Astrocyte (in vitro differentiated cells and primary cell): Measurements from ENCODE around the gene PIK3C2G. TPM values are rescaled to one million over a fixed set of nuclear protein-coding genes. Genes with fewer than 3 reads are reported as not detected.

Source experiments
- DNase-seq: peaks from one replicate; pipeline ENCODE4 v3.0.0-alpha.2; 2010; ENCODE audit warnings: low read depth
- FAIRE-seq: peaks from 2 replicates; lab custom pipeline; 2011; peaks lifted over from hg19 to GRCh38; lab: Jason Lieb, UNC
- H2AFZ ChIP-seq: 2 replicates; pipeline ENCODE4 v1.6.0; 2012; ENCODE audit warnings: low read depth, low read length, inconsistent platforms
- H3K27ac ChIP-seq: 2 replicates; pipeline ENCODE4 v1.5.1; 2011; ENCODE audit warnings: low read depth, low read length, inconsistent platforms
- H3K27me3 ChIP-seq: 2 replicates; pipeline ENCODE4 v1.6.0; 2011; ENCODE audit warnings: low read length, inconsistent platforms; ENCODE audit not compliant: insufficient read depth
- H3K36me3 ChIP-seq: 2 replicates; pipeline ENCODE4 v1.5.1; 2011; ENCODE audit warnings: low read length, inconsistent platforms; ENCODE audit not compliant: insufficient read depth
- H3K4me1 ChIP-seq: 2 replicates; pipeline ENCODE4 v1.5.1; 2011; ENCODE audit warnings: low read length, inconsistent platforms; ENCODE audit not compliant: insufficient read depth
- H3K4me2 ChIP-seq: 2 replicates; pipeline ENCODE4 v1.6.0; 2012; ENCODE audit warnings: low read length, inconsistent platforms
- H3K4me3 ChIP-seq: 2 replicates; pipeline ENCODE4 v1.5.1; 2011; ENCODE audit warnings: low read depth, mild to moderate bottlenecking, low read length, inconsistent platforms; ENCODE audit not compliant: insufficient read depth
- H3K79me2 ChIP-seq: 2 replicates; pipeline ENCODE4 v1.6.0; 2012; ENCODE audit warnings: mild to moderate bottlenecking, low read length, inconsistent platforms; ENCODE audit not compliant: insufficient read depth
- H3K9ac ChIP-seq: 2 replicates; pipeline ENCODE4 v1.6.0; 2012; ENCODE audit warnings: mild to moderate bottlenecking, low read length, inconsistent platforms
- H3K9me3 ChIP-seq: 2 replicates; pipeline ENCODE4 v1.5.1; 2012; ENCODE audit warnings: low read depth, mild to moderate bottlenecking, low read length, inconsistent platforms; ENCODE audit not compliant: insufficient read depth
- H4K20me1 ChIP-seq: 2 replicates; pipeline ENCODE4 v1.6.0; 2012; ENCODE audit warnings: low read length, inconsistent platforms; ENCODE audit not compliant: insufficient read depth
- H3K27ac Mint-ChIP-seq: one replicate; pipeline ENCODE4 v1.8.0; 2021; ENCODE audit warnings: mild to moderate bottlenecking, mixed read lengths; ENCODE audit not compliant: unreplicated experiment
- H3K27me3 Mint-ChIP-seq: one replicate; pipeline ENCODE4 v1.8.0; 2021; ENCODE audit warnings: low read depth, mixed read lengths; ENCODE audit not compliant: unreplicated experiment
- H3K36me3 Mint-ChIP-seq: one replicate; pipeline ENCODE4 v1.8.0; 2021; ENCODE audit warnings: low read depth, mixed read lengths; ENCODE audit not compliant: unreplicated experiment
- H3K4me1 Mint-ChIP-seq: one replicate; pipeline ENCODE4 v1.8.0; 2021; ENCODE audit warnings: low read depth, mixed read lengths; ENCODE audit not compliant: unreplicated experiment
- H3K4me3 Mint-ChIP-seq: one replicate; pipeline ENCODE4 v1.8.0; 2021; ENCODE audit warnings: mild to moderate bottlenecking, moderate library complexity, mixed read lengths; ENCODE audit not compliant: unreplicated experiment
- H3K9me3 Mint-ChIP-seq: one replicate; pipeline ENCODE4 v1.8.0; 2021; ENCODE audit warnings: mild to moderate bottlenecking, mixed read lengths; ENCODE audit not compliant: unreplicated experiment
- EZH2 ChIP-seq: IDR thresholded peaks from 2 replicates; pipeline ENCODE4 v1.6.1; 2012; ENCODE audit warnings: mild to moderate bottlenecking, low read length, inconsistent platforms; ENCODE audit not compliant: insufficient read depth
- total RNA-seq: library from RNA; stranded (reverse); gene quantifications from 2 replicates; pipeline ENCODE4 v1.2.1, GENCODE V29; 2021
- TF ChIP-seq, protein P1 (sequence below): IDR thresholded peaks from 2 replicates; pipeline ENCODE4 v1.5.1; 2011; ENCODE audit warnings: low read depth, mild to moderate bottlenecking, inconsistent platforms, low read length, moderate library complexity; ENCODE audit not compliant: insufficient read depth

The PIK3C2G gene
- total RNA-seq, 1 donor from 2014 or later: 0.05 TPM

DNA sequence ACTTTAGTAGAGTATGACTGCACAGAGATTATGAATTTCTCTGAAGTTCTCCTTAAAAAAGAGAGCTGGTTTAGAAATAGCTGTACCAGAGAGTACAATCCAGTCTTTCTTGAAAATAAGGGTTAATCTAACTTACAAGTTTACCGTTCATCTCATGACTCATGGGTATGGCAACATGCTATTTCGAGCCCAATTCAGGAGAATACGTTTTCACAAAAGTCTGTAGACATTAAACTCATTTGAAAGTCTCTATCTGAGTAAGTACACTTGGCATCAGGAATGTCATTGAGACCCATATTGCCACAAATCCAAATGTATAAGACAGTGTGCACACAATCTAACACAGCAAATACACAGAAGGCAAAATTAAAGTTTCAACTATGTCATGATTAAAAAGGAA lies 160.5 kb downstream of the PIK3C2G start:
- Histone ChIP-seq H3K27ac (no peak overlapping the region), H3K4me1 (peaks cover 2% of the 10 kb centered on the region), H3K36me3 (no peaks in the 10 kb centered on the region), H3K9me3 (no peaks in the 10 kb centered on the region), H3K4me2 (peak overlapping the region; percentile 2), H3K27me3 (no peaks in the 10 kb centered on the region), H3K79me2 (no peaks in the 10 kb centered on the region), H3K9ac (no peak overlapping the region), H4K20me1 (no peaks in the 10 kb centered on the region), H3K4me3 (no peak overlapping the region), H2AFZ (no peak overlapping the region)
- FAIRE-seq (peak; percentile 67), DNase-seq (peak; percentile 41)
- TF ChIP-seq EZH2: no peak
- TF ChIP-seq, protein P1, sequence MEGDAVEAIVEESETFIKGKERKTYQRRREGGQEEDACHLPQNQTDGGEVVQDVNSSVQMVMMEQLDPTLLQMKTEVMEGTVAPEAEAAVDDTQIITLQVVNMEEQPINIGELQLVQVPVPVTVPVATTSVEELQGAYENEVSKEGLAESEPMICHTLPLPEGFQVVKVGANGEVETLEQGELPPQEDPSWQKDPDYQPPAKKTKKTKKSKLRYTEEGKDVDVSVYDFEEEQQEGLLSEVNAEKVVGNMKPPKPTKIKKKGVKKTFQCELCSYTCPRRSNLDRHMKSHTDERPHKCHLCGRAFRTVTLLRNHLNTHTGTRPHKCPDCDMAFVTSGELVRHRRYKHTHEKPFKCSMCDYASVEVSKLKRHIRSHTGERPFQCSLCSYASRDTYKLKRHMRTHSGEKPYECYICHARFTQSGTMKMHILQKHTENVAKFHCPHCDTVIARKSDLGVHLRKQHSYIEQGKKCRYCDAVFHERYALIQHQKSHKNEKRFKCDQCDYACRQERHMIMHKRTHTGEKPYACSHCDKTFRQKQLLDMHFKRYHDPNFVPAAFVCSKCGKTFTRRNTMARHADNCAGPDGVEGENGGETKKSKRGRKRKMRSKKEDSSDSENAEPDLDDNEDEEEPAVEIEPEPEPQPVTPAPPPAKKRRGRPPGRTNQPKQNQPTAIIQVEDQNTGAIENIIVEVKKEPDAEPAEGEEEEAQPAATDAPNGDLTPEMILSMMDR: no peak
- H3K27ac Mint-ChIP-seq: peak overlapping the region; percentile 45
- H3K9me3 Mint-ChIP-seq: no peaks in the 10 kb centered on the region
- H3K36me3 Mint-ChIP-seq: no peaks in the 10 kb centered on the region
- H3K27me3 Mint-ChIP-seq: no peaks in the 10 kb centered on the region
- no peak overlapping the region for H3K4me3 Mint-ChIP-seq
- peaks cover 11% of the 10 kb centered on the region for H3K4me1 Mint-ChIP-seq

DNA sequence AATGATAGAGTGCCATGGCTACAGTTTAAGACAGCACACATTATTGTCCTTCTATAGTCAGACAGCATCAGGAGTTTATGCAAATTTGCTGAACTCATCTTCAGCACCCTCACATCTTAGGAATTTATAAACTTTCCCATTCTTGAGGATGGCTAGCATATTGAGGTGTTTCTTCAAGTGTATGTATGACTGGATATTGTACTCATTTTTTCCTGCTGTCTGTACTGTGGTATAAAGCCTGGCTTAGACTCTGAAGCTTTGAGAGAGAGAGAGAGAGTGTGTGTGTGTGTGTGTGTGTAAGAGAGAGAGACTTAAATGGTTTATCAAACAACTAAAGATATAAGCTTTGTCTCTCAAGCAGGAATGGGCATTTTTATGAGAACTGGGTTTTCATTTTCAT lies 161.6 kb downstream of the PIK3C2G start:
- no peaks in the 10 kb centered on the region for H3K9me3 ChIP-seq
- no peaks in the 10 kb centered on the region for H4K20me1 ChIP-seq
- H3K9me3 Mint-ChIP-seq: no peaks in the 10 kb centered on the region
- H3K9ac ChIP-seq: no peak overlapping the region
- no peak overlapping the region for H3K4me3 Mint-ChIP-seq
- DNase-seq (peak; percentile 72), FAIRE-seq (peak; percentile 58)
- no peak for TF ChIP-seq EZH2
- TF ChIP-seq, protein P1: no peak
- H3K4me3 ChIP-seq: no peak overlapping the region
- H3K4me1 Mint-ChIP-seq: peaks cover 11% of the 10 kb centered on the region
- no peaks in the 10 kb centered on the region for H3K27me3 Mint-ChIP-seq
- no peak overlapping the region for H3K27ac Mint-ChIP-seq
- no peak overlapping the region for H2AFZ ChIP-seq
- H3K36me3 ChIP-seq: no peaks in the 10 kb centered on the region
- no peak overlapping the region for H3K4me2 ChIP-seq
- H3K4me1 ChIP-seq: peaks cover 2% of the 10 kb centered on the region
- H3K27me3 ChIP-seq: no peaks in the 10 kb centered on the region
- H3K36me3 Mint-ChIP-seq: no peaks in the 10 kb centered on the region
- H3K27ac ChIP-seq: no peak overlapping the region
- H3K79me2 ChIP-seq: no peaks in the 10 kb centered on the region

DNA sequence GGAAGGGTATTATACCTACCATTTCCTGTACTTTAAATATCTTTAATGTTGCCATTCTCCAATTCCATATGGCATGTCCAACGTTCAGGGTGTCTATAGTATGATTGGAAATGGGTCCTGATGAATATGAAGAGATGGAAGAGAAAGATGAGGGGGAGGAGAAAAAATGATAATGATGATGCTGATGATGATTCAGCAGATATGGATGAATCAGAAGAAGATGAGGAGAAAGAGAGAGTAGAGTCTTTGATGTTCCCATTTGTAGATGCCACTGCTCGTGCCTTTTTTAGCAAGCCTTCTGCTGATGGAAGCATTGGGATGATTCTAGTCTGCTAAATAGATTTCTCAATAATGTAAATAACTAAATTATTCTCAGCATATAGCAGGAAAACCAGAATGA lies 163.5 kb downstream of the PIK3C2G start:
- H3K36me3 Mint-ChIP-seq: no peaks in the 10 kb centered on the region
- H3K27me3 Mint-ChIP-seq: no peaks in the 10 kb centered on the region
- H3K27me3 ChIP-seq: no peaks in the 10 kb centered on the region
- H3K27ac ChIP-seq: no peak overlapping the region
- no peaks in the 10 kb centered on the region for H3K79me2 ChIP-seq
- H3K36me3 ChIP-seq: no peaks in the 10 kb centered on the region
- TF ChIP-seq, protein P1: no peak
- TF ChIP-seq EZH2: no peak
- no peaks in the 10 kb centered on the region for H3K9me3 ChIP-seq
- no peak for DNase-seq
- no peak overlapping the region for H3K4me2 ChIP-seq
- no peak for FAIRE-seq
- H3K4me3 Mint-ChIP-seq: no peak overlapping the region
- H3K27ac Mint-ChIP-seq: no peak overlapping the region
- no peak overlapping the region for H3K4me3 ChIP-seq
- H4K20me1 ChIP-seq: no peaks in the 10 kb centered on the region
- H3K9me3 Mint-ChIP-seq: no peaks in the 10 kb centered on the region
- no peak overlapping the region for H3K9ac ChIP-seq
- H3K4me1 ChIP-seq: peaks cover 2% of the 10 kb centered on the region
- no peak overlapping the region for H2AFZ ChIP-seq
- peaks cover 16% of the 10 kb centered on the region for H3K4me1 Mint-ChIP-seq
